ENCODE measurements around the gene BCL3. TPM values are rescaled to one million over a fixed set of nuclear protein-coding genes. Genes with fewer than 3 reads are reported as not detected.

Gene BCL3
- total RNA-seq, 1 donor = 8.6 TPM

DNA sequence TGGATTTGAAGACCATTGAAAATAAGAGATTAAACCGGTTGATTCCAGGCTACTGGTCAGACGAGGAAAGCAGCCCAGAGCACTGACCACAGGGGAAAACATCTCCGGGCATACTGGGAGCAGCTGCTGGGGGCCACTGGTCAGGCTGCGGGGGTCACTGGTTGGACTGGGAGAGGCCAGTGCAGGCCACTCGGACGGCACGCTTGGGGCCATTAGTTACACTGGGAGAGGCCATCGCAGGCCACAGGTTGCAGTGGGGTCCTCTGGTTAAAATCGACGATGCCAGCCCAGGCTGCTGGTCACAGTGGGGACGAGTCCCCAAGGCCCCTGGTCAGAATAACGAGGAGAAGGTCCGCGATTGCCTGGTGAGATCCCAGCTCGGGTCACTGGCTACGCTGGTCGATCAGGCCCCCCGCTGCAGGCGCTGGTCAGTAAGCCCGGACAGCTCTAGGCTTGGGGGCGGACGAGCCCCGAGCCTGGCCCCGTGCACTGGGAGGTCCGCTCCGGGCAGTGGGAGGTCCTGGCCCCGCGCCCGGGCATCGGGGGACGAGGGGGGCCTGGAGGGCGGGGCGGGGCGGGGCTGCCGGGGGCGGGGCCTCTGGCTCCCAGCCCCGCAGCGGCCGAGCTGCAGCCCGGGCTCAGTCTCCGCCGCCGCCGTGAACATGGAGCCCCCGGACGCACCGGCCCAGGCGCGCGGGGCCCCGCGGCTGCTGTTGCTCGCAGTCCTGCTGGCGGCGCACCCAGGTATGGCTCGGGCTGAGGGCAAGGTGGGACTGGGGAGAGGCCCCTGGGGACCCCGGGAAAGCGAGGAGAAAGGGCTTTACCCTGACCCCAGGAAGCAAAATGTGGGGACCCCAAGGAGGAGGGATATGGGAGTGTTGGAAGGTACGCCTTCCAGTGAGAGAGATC is 60.2 kb downstream of the BCL3 start, which contains the start of gene BCAM:
BCAM (plus strand) TSS at position 641 of the 909 bp plus-strand sequence; CDS start at position 663, 22 bp downstream.
- DNase-seq (ENCODE audit: low read depth) = peak; percentile 72
- peak within 1 kb of the TSS; percentile 69 for H3K4me3 ChIP-seq (ENCODE audit: low read depth, low read length)
- TF ChIP-seq, protein P1, sequence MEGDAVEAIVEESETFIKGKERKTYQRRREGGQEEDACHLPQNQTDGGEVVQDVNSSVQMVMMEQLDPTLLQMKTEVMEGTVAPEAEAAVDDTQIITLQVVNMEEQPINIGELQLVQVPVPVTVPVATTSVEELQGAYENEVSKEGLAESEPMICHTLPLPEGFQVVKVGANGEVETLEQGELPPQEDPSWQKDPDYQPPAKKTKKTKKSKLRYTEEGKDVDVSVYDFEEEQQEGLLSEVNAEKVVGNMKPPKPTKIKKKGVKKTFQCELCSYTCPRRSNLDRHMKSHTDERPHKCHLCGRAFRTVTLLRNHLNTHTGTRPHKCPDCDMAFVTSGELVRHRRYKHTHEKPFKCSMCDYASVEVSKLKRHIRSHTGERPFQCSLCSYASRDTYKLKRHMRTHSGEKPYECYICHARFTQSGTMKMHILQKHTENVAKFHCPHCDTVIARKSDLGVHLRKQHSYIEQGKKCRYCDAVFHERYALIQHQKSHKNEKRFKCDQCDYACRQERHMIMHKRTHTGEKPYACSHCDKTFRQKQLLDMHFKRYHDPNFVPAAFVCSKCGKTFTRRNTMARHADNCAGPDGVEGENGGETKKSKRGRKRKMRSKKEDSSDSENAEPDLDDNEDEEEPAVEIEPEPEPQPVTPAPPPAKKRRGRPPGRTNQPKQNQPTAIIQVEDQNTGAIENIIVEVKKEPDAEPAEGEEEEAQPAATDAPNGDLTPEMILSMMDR (IDR thresholded peaks at IDR 0.05; ENCODE audit: insufficient read depth, low read depth, low read length) = no peak

Small RNA genes lying within 50 kb of the gene (small RNA-seq; reads per million reads assigned to genes)
- gene RF00156 (not detected), gene RF00285 (not detected)

Other genes starting within 250 kb of the BCL3 start
- 6.4 and 9.5 TPM in 2 replicates for gene ZNF180, start 248.2 kb upstream of the BCL3 start, total RNA-seq
- not detected in 2 replicates for gene CEACAM20, start 219.0 kb upstream of the BCL3 start, total RNA-seq
- 0.32 and 0.43 TPM in 2 replicates for gene IGSF23, start 135.1 kb upstream of the BCL3 start, total RNA-seq
- gene PVR, start 104.8 kb upstream of the BCL3 start, total RNA-seq = 114 and 156 TPM in 2 replicates
- 2.6 and 5.6 TPM in 2 replicates for gene CEACAM19, start 77.2 kb upstream of the BCL3 start, total RNA-seq
- gene CEACAM16, start 49.6 kb upstream of the BCL3 start, total RNA-seq = under 0.01 and 0.32 TPM in 2 replicates
- gene CBLC, start 29.2 kb downstream of the BCL3 start, total RNA-seq = under 0.01 TPM in 2 replicates
- gene BCAM, start 60.4 kb downstream of the BCL3 start, total RNA-seq = 10.3 and 15.1 TPM in 2 replicates
- gene NECTIN2, start 97.6 kb downstream of the BCL3 start, total RNA-seq = 133 and 134 TPM in 2 replicates
- 56.7 and 57.9 TPM in 2 replicates for gene TOMM40, start 142.5 kb downstream of the BCL3 start, total RNA-seq
- gene APOE, start 157.1 kb downstream of the BCL3 start, total RNA-seq = 9.7 and 16.4 TPM in 2 replicates
- 1.3 and 2.6 TPM in 2 replicates for gene APOC1, start 165.9 kb downstream of the BCL3 start, total RNA-seq
- gene APOC4, start 193.5 kb downstream of the BCL3 start, total RNA-seq = not detected in 2 replicates
- not detected in 2 replicates for gene APOC2, start 197.3 kb downstream of the BCL3 start, total RNA-seq
- 53.1 and 62.6 TPM in 2 replicates for gene CLPTM1, start 206.7 kb downstream of the BCL3 start, total RNA-seq